ENCODE results near the gene DMD. TPM values are rescaled to one million over a fixed set of nuclear protein-coding genes. Genes with fewer than 3 reads are reported as not detected.

Gene DMD
- total RNA-seq, 1 donor from 2014 or later: 1.7 TPM

DNA sequence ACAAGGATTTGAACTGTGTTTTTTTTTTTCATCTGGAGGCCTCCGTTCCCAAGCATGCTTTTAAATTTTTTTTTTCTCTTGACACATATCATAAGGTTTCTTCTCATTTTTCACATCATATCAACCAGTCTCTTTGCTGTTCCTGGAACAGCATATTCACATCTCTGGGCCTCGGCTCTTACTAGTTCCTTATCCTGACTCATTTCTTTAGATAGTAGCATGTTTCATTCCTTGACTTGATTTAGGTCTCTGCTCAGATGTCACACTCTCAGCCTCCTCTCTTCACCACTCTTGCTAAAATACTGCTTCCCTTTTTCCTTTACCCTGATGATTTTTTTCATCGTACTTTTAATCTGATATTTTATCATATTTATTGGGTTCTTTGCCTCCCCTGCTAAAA lies 1163.1 kb downstream of the DMD start:
- no peaks in the 10 kb centered on the region for H3K36me3 Mint-ChIP-seq (ENCODE audit: unreplicated experiment)
- no peaks in the 10 kb centered on the region for H3K27me3 Mint-ChIP-seq (ENCODE audit: unreplicated experiment)
- TF ChIP-seq, protein P1, sequence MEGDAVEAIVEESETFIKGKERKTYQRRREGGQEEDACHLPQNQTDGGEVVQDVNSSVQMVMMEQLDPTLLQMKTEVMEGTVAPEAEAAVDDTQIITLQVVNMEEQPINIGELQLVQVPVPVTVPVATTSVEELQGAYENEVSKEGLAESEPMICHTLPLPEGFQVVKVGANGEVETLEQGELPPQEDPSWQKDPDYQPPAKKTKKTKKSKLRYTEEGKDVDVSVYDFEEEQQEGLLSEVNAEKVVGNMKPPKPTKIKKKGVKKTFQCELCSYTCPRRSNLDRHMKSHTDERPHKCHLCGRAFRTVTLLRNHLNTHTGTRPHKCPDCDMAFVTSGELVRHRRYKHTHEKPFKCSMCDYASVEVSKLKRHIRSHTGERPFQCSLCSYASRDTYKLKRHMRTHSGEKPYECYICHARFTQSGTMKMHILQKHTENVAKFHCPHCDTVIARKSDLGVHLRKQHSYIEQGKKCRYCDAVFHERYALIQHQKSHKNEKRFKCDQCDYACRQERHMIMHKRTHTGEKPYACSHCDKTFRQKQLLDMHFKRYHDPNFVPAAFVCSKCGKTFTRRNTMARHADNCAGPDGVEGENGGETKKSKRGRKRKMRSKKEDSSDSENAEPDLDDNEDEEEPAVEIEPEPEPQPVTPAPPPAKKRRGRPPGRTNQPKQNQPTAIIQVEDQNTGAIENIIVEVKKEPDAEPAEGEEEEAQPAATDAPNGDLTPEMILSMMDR (IDR thresholded peaks at IDR 0.05; ENCODE audit: partially characterized antibody, unreplicated experiment): no peak
- no peak for DNase-seq
- no peak overlapping the region for H3K4me3 Mint-ChIP-seq (ENCODE audit: unreplicated experiment)
- no peak overlapping the region for H3K27ac Mint-ChIP-seq (ENCODE audit: unreplicated experiment)
- no peaks in the 10 kb centered on the region for H3K9me3 Mint-ChIP-seq (ENCODE audit: unreplicated experiment)
- H3K4me1 Mint-ChIP-seq (ENCODE audit: low read depth, unreplicated experiment): no peaks in the 10 kb centered on the region

DNA sequence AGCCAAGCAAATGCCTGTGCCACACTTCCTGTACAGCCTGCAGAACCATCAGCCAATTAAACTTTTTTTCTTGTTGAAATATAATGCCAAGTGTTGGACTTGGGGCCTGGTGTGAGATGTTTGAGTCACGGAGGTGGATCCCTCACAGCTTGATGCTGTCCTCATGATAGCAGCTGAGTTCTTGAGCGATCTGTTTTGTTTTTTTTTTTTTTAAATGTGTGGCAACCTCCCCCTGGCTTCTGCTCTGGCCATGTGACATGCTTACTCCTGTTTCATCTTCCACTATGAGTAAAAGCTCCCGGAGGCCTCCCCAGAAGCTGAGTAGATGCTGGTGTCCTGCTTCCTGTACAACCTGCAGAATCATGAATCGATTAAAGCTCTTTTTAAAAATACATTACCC lies 1166.2 kb downstream of the DMD start:
- DNase-seq: no peak
- H3K4me1 Mint-ChIP-seq (ENCODE audit: low read depth, unreplicated experiment): no peaks in the 10 kb centered on the region
- H3K9me3 Mint-ChIP-seq (ENCODE audit: unreplicated experiment): no peaks in the 10 kb centered on the region
- no peak overlapping the region for H3K4me3 Mint-ChIP-seq (ENCODE audit: unreplicated experiment)
- H3K27me3 Mint-ChIP-seq (ENCODE audit: unreplicated experiment): no peaks in the 10 kb centered on the region
- H3K27ac Mint-ChIP-seq (ENCODE audit: unreplicated experiment): no peak overlapping the region
- TF ChIP-seq, protein P1 (IDR thresholded peaks at IDR 0.05; ENCODE audit: partially characterized antibody, unreplicated experiment): no peak
- no peaks in the 10 kb centered on the region for H3K36me3 Mint-ChIP-seq (ENCODE audit: unreplicated experiment)

DNA sequence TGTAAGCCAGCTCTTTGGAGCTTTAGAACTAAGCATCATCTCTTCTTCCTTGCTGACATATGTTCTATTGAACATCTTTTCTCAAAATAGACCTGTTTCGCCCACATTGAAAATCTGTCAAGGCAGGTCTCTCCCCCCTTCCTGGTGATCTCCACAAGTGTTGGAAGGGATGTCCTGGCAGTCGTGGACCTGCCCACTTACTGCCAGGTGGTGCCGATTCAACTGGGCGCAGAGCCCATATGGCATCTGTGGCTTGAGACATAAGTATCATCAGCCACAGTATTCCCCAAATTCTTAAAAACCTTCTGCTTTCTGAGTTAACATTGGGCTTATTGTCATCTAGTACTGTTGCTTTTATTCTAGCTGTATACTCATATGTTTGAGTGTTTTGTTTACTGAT lies 1170.2 kb downstream of the DMD start:
- no peaks in the 10 kb centered on the region for H3K4me1 Mint-ChIP-seq (ENCODE audit: low read depth, unreplicated experiment)
- TF ChIP-seq, protein P1 (IDR thresholded peaks at IDR 0.05; ENCODE audit: partially characterized antibody, unreplicated experiment): no peak
- no peak overlapping the region for H3K27ac Mint-ChIP-seq (ENCODE audit: unreplicated experiment)
- H3K4me3 Mint-ChIP-seq (ENCODE audit: unreplicated experiment): no peak overlapping the region
- no peak for DNase-seq
- no peaks in the 10 kb centered on the region for H3K9me3 Mint-ChIP-seq (ENCODE audit: unreplicated experiment)
- H3K27me3 Mint-ChIP-seq (ENCODE audit: unreplicated experiment): no peaks in the 10 kb centered on the region
- no peaks in the 10 kb centered on the region for H3K36me3 Mint-ChIP-seq (ENCODE audit: unreplicated experiment)

DNA sequence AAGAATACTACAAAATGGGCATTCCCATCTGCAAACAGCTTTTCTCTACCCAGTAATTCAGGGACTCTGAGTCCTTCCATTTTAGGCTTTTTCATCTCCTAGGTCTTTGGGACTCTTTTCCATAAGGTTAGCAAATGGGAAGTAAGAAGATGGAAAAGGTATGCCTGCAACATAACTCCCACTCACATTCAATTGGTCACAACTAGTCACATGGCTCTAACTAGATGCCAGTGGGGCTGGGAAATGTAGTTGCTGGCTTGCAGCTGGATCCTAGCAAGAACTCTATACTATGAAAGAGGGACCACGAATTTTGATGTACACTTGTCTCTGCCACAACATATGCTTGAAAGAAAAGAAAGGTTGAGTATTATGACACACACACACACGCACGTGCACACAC lies 1184.6 kb downstream of the DMD start:
- H3K9me3 Mint-ChIP-seq (ENCODE audit: unreplicated experiment): no peaks in the 10 kb centered on the region
- TF ChIP-seq, protein P1 (IDR thresholded peaks at IDR 0.05; ENCODE audit: partially characterized antibody, unreplicated experiment): no peak
- H3K27me3 Mint-ChIP-seq (ENCODE audit: unreplicated experiment): no peaks in the 10 kb centered on the region
- no peaks in the 10 kb centered on the region for H3K36me3 Mint-ChIP-seq (ENCODE audit: unreplicated experiment)
- no peak overlapping the region for H3K27ac Mint-ChIP-seq (ENCODE audit: unreplicated experiment)
- H3K4me3 Mint-ChIP-seq (ENCODE audit: unreplicated experiment): no peak overlapping the region
- no peak for DNase-seq
- no peaks in the 10 kb centered on the region for H3K4me1 Mint-ChIP-seq (ENCODE audit: low read depth, unreplicated experiment)

DNA sequence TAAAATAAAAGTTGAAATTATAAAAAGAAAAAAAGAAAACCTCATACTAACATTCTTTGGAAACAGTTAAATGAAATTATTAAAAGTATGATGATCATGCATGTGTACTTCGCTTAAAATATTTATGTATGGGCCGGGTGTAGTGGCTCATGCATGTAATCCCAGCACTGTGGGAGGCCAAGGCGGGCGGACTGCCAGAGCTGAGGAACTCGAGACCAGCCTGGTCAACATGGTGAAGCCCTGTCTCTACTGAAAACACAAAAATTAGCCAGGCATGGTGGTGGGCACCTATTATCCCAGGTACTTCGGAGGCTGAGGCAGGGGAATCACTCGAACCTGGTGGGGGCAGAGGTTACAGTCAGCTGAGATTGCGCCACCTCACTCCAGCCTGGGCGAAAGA lies 1187.3 kb downstream of the DMD start:
- H3K9me3 Mint-ChIP-seq (ENCODE audit: unreplicated experiment): no peaks in the 10 kb centered on the region
- DNase-seq: no peak
- no peak overlapping the region for H3K27ac Mint-ChIP-seq (ENCODE audit: unreplicated experiment)
- no peak overlapping the region for H3K4me3 Mint-ChIP-seq (ENCODE audit: unreplicated experiment)
- TF ChIP-seq, protein P1 (IDR thresholded peaks at IDR 0.05; ENCODE audit: partially characterized antibody, unreplicated experiment): no peak
- no peaks in the 10 kb centered on the region for H3K36me3 Mint-ChIP-seq (ENCODE audit: unreplicated experiment)
- no peaks in the 10 kb centered on the region for H3K27me3 Mint-ChIP-seq (ENCODE audit: unreplicated experiment)
- no peaks in the 10 kb centered on the region for H3K4me1 Mint-ChIP-seq (ENCODE audit: low read depth, unreplicated experiment)
